ENCODE results near the gene GLIS2.

GLIS2 gene

GRCh38 chr16:4354512-4355409 is 38.9 kb downstream of the GLIS2 start:
- DNase-seq = no peak

- no peak for DNase-seq
Measured at GRCh38 chr16:4356820-4357219, 41.0 kb downstream of the GLIS2 start.

DNA sequence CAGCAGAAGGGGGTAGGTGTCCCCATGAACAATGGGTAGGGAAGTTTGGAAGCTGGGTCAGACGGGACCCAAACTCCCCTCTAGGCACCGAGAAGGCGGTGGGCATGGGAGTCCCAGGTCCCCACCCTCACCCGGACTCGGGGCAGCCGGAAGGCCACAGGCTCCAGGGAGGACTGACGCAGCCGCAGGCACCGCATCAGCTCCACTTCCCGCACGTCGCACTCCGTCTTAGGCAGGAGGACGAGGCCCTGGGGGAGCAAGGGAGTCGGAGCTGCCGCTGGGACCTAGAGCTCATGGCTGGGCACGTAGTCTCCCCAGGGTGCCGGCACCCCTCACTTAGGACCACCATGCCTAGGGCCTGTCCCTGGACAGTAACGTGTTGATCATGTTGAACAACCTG is 42.4 kb downstream of the GLIS2 start:
- no peak for DNase-seq

DNA sequence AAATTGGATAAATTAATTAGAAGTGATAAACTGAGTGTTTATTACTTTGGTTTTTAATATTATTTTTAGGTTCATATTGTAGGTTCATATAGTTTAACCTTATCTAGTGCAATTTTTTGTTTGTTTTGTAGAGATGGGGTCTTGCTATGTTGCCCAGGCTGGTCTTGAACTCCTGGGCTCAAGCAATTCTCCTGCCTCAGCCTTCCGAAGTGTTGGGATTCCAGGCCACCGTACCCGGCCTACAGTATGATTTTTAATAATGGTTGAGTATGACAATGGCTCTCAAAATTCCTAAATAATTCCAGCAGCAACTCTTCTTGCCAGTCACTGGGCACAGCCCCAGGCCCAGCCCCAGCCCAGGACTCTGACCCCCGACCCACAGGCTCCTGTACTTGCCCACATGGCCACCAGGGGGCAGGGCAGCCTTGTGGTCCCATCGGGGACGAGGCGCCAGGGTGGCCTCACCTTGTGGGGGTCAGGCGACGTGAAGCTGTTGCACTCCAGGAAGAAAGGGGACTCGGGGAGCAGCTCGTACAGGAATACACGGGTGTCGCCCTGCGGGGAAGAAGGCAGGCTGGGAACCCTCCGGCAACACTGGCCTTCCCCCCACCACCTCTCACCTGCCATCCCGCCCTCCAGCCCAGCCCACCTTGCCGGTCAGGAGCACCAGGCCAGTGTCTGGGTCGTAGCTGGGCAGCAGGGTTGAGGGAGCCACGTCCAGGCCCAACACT is 43.1 kb downstream of the GLIS2 start:
- peak; percentile 76 for DNase-seq

DNA sequence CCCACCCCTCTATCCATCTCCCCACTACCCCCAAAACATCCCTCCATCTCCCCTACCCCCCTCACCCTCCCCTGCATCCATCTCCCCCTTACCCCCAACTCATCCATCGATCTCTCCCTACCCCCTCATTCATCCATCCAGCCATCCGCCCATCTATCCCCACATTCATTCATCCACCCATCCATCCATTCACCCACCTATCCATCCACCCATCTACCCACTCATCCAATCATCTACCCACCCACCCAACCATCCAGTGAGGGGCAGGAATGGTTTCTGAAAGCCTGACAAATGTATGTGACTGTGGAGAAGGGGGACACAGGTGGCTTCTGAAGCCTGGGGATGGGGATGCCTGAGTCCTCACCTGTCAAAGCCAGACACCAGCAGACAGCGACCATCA is 44.0 kb downstream of the GLIS2 start:
- DNase-seq = no peak

- DNase-seq = no peak
Measured at GRCh38 chr16:4360538-4361021, 44.7 kb downstream of the GLIS2 start.

DNA sequence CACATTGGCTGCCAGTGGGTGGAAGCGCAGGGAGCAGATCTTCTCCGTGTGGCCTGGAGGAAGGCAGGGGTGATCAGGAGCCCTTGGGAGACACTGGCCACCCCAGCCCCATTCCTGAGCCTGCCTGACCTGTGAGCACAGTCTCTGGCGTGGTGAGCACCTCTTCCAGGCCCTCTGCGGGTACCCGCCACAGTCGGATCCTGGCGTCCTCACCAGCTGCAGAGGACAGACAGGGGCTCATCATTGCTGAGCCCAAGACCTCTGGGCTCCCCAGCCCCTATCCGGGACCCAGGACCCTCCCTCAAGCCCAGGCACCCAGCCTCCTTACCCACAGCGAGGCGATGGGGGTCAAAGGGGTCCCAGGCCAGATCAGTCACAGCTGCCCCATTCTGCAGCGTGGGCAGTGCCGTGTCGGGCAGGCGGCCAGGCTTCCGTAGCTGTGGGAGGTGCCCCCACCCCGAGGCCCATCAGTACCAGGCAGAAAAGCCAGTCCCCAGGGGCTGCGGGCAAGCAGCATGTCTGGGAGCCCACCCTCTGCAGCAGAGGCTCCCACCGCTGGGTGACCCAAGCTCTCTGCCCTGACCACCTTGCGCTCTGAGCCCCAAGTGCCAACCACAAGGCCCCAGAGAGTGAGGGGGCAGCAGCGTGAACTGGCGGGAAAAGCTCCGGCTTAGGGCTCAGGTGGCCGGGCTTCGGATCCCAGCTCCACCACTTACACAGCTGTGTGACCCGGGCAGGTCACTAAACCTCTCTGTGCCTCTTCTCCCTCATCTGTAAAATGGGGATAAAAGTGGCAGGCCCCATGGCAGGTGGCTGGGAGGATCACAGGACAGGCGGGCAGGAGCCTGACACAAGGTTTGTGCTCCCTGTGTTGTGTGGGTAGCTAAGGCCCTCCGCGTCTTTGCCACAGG is 45.4 kb downstream of the GLIS2 start:
- DNase-seq = no peak

DNA sequence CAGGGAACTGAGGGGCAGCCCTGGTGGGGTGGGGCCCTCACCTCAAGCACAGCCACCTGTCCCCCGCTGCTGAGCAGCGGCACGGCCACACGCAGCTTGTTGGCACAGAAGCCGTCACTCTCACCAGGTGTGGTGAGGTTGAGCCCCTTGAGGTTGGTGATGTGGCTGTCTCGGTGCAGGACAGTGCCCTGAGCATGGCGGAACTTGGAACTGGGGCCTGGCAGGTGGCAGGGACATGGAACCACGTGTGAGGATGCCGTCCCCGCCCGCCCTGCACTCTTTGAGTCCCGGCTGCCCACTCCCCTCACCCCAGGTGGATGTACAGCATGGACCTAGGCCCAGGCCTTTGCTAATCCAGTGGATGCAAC is 46.1 kb downstream of the GLIS2 start:
- no peak for DNase-seq

GRCh38 chr16:4362476-4363135 is 46.7 kb downstream of the GLIS2 start:
- no peak for DNase-seq

GRCh38 chr16:4364196-4365013 is 48.5 kb downstream of the GLIS2 start:
- DNase-seq = no peak

GRCh38 chr16:4365014-4365406 is 49.1 kb downstream of the GLIS2 start:
- DNase-seq = no peak

GRCh38 chr16:4365615-4366014 is 49.7 kb downstream of the GLIS2 start:
- DNase-seq = no peak

GRCh38 chr16:4366016-4366415 is 50.1 kb downstream of the GLIS2 start:
- DNase-seq = no peak

DNA sequence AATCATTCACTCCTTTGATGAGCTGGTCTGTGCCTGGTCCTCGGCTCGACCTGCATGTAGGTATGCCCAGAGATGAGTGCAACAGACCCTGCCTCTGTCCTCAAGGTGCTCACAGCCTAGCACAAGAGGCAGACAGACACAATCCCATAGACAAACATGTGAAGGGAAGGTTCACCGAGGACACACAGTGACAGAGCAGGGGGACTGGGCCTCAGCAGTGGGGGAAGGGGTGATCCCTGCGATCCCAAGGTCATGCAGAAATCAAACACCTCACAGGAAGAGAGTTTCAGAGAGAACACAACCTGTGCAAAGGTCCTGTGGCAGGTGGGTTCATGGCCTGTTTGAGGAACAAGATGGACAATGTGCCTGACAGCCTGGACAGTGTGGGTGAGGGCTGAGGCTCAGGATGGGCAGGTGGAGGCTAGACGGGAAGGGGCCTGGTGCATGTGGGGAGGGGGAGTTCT is 51.6 kb downstream of the GLIS2 start:
- no peak for DNase-seq

DNA sequence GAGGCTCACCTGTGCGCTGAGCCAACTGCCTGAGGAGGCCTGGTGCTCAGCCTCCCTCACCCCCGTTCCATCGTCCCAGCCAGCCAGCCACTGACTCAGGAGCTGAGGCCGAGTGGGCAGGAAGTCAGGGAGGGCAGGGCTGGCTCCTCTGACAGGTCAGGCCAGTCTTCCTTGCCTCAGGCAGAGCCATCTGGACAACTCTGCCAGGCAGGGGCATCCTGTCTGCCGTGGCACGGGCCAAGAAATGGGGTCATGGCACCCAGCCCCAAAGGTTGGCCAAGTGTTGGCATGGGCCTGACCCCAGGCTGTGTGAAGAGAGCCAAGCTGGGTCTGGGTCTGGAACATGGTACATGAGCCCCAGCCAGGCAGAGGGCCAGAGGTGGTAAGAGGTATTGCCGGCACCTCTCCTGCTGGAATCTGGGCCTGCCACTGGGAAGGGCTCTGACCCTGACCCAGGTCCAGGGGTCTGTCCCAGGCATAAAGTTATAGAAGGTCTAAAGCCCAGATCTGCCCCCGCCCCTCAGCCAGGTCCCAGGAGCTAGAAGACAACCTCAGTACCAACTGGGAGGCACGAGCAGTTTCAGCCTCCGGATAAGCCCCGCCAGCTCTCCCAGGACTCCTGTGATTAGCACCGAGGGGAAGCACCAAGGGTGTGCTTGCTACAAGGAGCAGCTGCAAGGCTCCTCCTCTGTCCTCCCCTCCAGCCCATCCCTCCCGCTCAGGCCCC is 53.3 kb downstream of the GLIS2 start:
- no peak for DNase-seq

DNA sequence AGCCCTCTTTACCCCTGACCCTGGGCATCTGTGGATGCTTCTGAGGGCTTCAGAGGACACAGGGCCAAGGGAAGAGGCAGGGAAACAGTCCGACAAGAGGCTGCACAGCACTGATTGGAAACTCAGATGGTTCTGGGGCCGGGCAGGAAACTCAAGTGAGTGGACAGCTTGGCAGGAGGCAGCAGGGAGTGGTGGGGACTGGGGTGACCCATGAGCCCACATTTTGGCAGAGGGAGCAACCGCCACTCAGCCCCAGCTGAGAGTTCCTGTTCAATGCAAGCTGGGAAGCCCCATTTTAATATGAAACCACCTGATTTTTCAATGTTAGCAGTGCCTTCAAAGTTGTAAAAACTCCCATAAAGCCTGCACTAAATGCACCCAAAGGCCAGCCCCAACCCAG is 54.3 kb downstream of the GLIS2 start:
- no peak for DNase-seq

- DNase-seq = no peak
Measured at GRCh38 chr16:4370570-4371356, 54.9 kb downstream of the GLIS2 start.

GRCh38 chr16:4371357-4372000 is 55.6 kb downstream of the GLIS2 start, which contains the start of gene VASN:
VASN (plus strand) TSS chr16:4371848; CDS start chr16:4380878, 9,030 bp downstream.
- peak; percentile 85 for DNase-seq

DNA sequence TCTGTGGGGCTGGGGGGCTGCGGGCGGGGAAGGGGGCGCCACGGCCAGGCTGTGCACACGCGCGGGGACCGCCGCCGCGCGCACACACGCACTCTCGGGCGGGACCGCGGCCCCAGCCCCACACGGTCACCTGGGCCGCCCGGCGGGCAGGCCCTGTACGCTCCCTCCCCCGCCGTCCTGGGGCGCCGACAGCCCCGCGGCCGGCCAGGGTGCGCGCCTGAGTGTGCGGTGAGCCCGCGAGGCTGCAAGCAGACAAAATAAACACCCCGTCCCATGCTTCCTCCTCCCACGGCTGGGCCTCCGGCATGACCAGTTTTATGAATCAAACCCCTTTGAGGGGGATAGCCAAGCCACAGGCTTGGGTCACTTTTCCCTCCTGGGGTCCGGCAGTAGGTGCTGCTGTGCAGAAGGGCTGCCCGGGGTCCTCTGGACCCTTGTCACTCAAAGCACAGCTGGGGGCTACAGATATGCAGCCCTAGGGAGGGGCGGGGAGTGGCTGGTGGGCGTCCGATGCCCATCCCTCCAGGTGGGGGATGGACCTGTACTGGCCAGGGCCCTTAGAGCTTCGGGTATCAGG is 56.2 kb downstream of the GLIS2 start:
- no peak for DNase-seq

All from activated T-cell treated with anti-CD3 and anti-CD28 coated beads, Interleukin-2, amount 50 U/mL, for 1 hour (primary cell).